K562 (cell line): ENCODE results near the gene PLAAT3. TPM values are rescaled to one million over a fixed set of nuclear protein-coding genes. Genes with fewer than 3 reads are reported as not detected.

Experiments
- ATAC-seq: fragments of 200-7000 bp; cut with Tn5 transposase; 3 replicates; pipeline ENCODE4 v1.9.1; 2020; ENCODE audit warnings: moderate library complexity
- BruUV-seq: library from RNA; stranded (reverse); fragments of 400-500 nt; replicated peaks from 2 replicates; lab custom pipeline; 2021; lab: Mats Ljungman, UMichigan
- CTCF ChIA-PET: fragments of 300-600 bp; formaldehyde crosslinking; extraction: SDS; loops from one replicate; lab custom pipeline; 2021; ENCODE audit warnings: low intra/inter-chr PET ratio; lab: Yijun Ruan, JAX
- POLR2A ChIA-PET: fragments of 300-600, 350-650 bp; sonication (Branson Sonifier 250); formaldehyde crosslinking; extraction: SDS; loops from one replicate; lab custom pipeline; 2021; ENCODE audit warnings: antibody characterized with exemption, inconsistent platforms; lab: Yijun Ruan, JAX
- DNase-seq, 4 experiments: peaks; one replicate each; pipeline versions ENCODE4 v3.0.0 to v3.0.0-alpha.2; 2011 to 2018; ENCODE audit warnings: low spot score in 3 of 4, mixed read lengths in 3 of 4; ENCODE audit errors: extremely low read depth in 1 of 4
- FAIRE-seq: peaks from 2 replicates; lab custom pipeline; 2011; peaks lifted over from hg19 to GRCh38; lab: Jason Lieb, UNC
- H2AFZ ChIP-seq: 2 replicates; pipeline ENCODE4 v1.6.0; 2011; ENCODE audit warnings: low read depth, low read length, control low read depth, inconsistent platforms
- H3K27ac ChIP-seq: fragments of 200-600 bp; 3 replicates; pipeline ENCODE4 v1.8.0; 2011; ENCODE audit warnings: low read depth, mild to moderate bottlenecking, control low read depth, inconsistent platforms, low read length, moderate library complexity, mixed read lengths; ENCODE audit errors: extremely low read depth
- H3K27me3 ChIP-seq, 2 experiments: fragments of 300-600 bp in 1 of 2; 2 replicates in 1 of 2; 3 replicates in 1 of 2; pipeline versions ENCODE4 v1.6.0 to v1.8.0; 2011; ENCODE audit warnings: inconsistent platforms in 2 of 2, low read length in 2 of 2, mild to moderate bottlenecking in 1 of 2, mixed read lengths in 1 of 2, moderate library complexity in 1 of 2; ENCODE audit not compliant: control insufficient read depth in 2 of 2, insufficient read depth in 2 of 2
- H3K36me3 ChIP-seq: fragments of 300-600 bp; 3 replicates; pipeline ENCODE4 v1.8.0; 2011; ENCODE audit warnings: mild to moderate bottlenecking, low read length, inconsistent platforms; ENCODE audit not compliant: control insufficient read depth, insufficient read depth
- H3K4me1 ChIP-seq, 2 experiments: fragments of 200-600 bp in 1 of 2; replicated peaks in 1 of 2; 2 replicates in 1 of 2; 3 replicates in 1 of 2; pipeline versions ENCODE4 v1.5.1 to v1.8.0; 2011; ENCODE audit warnings: inconsistent platforms in 2 of 2, low read length in 2 of 2, mild to moderate bottlenecking in 1 of 2, mixed read lengths in 1 of 2, moderate library complexity in 1 of 2; ENCODE audit not compliant: control insufficient read depth in 2 of 2, insufficient read depth in 2 of 2
- H3K4me2 ChIP-seq: 2 replicates; pipeline ENCODE4 v1.6.1; 2011; ENCODE audit warnings: low read length, control low read depth, inconsistent platforms, mixed read lengths; ENCODE audit not compliant: insufficient read depth
- H3K4me3 ChIP-seq: fragments of 200-600 bp; sonication (generic), shearing (Covaris generic); 2 replicates; pipeline ENCODE4 v1.5.1; 2016; ENCODE audit warnings: control low read depth, inconsistent platforms
- H3K79me2 ChIP-seq: fragments of 200-600 bp; 3 replicates; pipeline ENCODE4 v1.8.0; 2011; ENCODE audit warnings: low read length, inconsistent platforms; ENCODE audit not compliant: control insufficient read depth, insufficient read depth
- H3K9ac ChIP-seq, 2 experiments: 2 replicates each; pipeline versions ENCODE4 v1.6.0 to v1.6.1; 2011; ENCODE audit warnings: low read depth in 2 of 2, low read length in 2 of 2, control low read depth in 1 of 2, inconsistent platforms in 1 of 2, mild to moderate bottlenecking in 1 of 2, mixed read lengths in 1 of 2; ENCODE audit not compliant: insufficient read depth in 1 of 2
- H3K9me1 ChIP-seq: one replicate; pipeline ENCODE4 v1.6.0; 2011; ENCODE audit warnings: inconsistent platforms, mild to moderate bottlenecking, low read length, moderate library complexity; ENCODE audit not compliant: control insufficient read depth, insufficient read depth
- H3K9me3 ChIP-seq: replicated peaks from 2 replicates; pipeline ENCODE4 v1.5.1; 2011; ENCODE audit warnings: low read depth, low read length, inconsistent platforms; ENCODE audit not compliant: control insufficient read depth, insufficient read depth
- H4K20me1 ChIP-seq: replicated peaks from 2 replicates; pipeline ENCODE4 v1.6.1; 2011; ENCODE audit warnings: low read length, inconsistent platforms, mixed read lengths; ENCODE audit not compliant: control insufficient read depth, insufficient read depth
- COPS2 ChIP-seq: fragments of 450-650 bp; conservative IDR thresholded peaks from 2 replicates; pipeline ENCODE4 v1.6.1; 2016; ENCODE audit warnings: mild to moderate bottlenecking, moderate library complexity
- CTBP1 ChIP-seq: fragments of 450-650 bp; IDR thresholded peaks from 2 replicates; pipeline ENCODE4 v1.6.1; 2016; ENCODE audit warnings: borderline replicate concordance
- FOXA3 ChIP-seq, 2 experiments: fragments of 450-650 bp in 1 of 2; sonication (generic) in 1 of 2; formaldehyde crosslinking; IDR thresholded peaks in 1 of 2; conservative IDR thresholded peaks in 1 of 2; 2 replicates each; pipeline versions ENCODE4 v1.4.0 to v1.8.0; 2020 to 2022; ENCODE audit warnings: mild to moderate bottlenecking in 2 of 2, missing genetic modification reagents in 1 of 2
- GABPA ChIP-seq: fragments of 200-800 bp; sonication (Bioruptor generic); conservative IDR thresholded peaks from 2 replicates; pipeline ENCODE4 v1.6.1; 2016; ENCODE audit warnings: low read depth, missing genetic modification characterization, missing compliant biosample characterization
- HDAC1 ChIP-seq, 2 experiments: fragments of 450-650 bp; IDR thresholded peaks; 2 replicates each; pipeline ENCODE4 v1.6.1; 2016 to 2017; ENCODE audit warnings: inconsistent platforms in 1 of 2, mild to moderate bottlenecking in 1 of 2, moderate library complexity in 1 of 2
- HSF4 ChIP-seq: fragments of 250-450 bp; sonication (Bioruptor Pico); IDR thresholded peaks from 2 replicates; pipeline ENCODE4 v2.1.2; 2022; ENCODE audit warnings: mild to moderate bottlenecking, moderate library complexity, borderline replicate concordance
- MAFK ChIP-seq: IDR thresholded peaks from 2 replicates; pipeline ENCODE4 v1.6.1; 2011; ENCODE audit warnings: low read length, improper control_type of control experiment
- NR2C2 ChIP-seq, 2 experiments: fragments of 200-800 bp in 1 of 2; sonication (Bioruptor generic) in 1 of 2; sonication (generic) in 1 of 2; formaldehyde crosslinking in 1 of 2; IDR thresholded peaks; 2 replicates each; pipeline versions ENCODE4 v1.6.1 to v1.8.0; 2016 to 2022; ENCODE audit warnings: mild to moderate bottlenecking in 1 of 2, missing compliant biosample characterization in 1 of 2, missing genetic modification characterization in 1 of 2, missing genetic modification reagents in 1 of 2
- RAD21 ChIP-seq, 2 experiments: fragments of 250-450 bp in 1 of 2; fragments of 450-650 bp in 1 of 2; sonication (Bioruptor Pico) in 1 of 2; formaldehyde crosslinking in 1 of 2; IDR thresholded peaks in 1 of 2; conservative IDR thresholded peaks in 1 of 2; 2 replicates each; pipeline versions ENCODE4 v1.4.0 to v1.8.0; 2020 to 2022; ENCODE audit warnings: mild to moderate bottlenecking in 2 of 2, moderate library complexity in 1 of 2
- RBBP5 ChIP-seq: fragments of 200-600 bp; sonication (generic); IDR thresholded peaks from 2 replicates; pipeline ENCODE4 v1.6.1; 2012; ENCODE audit warnings: borderline replicate concordance, mild to moderate bottlenecking, low read length, control low read depth, inconsistent platforms; ENCODE audit not compliant: insufficient read depth, poor library complexity, severe bottlenecking
- ZNF445 ChIP-seq: fragments of 250-450 bp; sonication (Bioruptor Pico); IDR thresholded peaks from 2 replicates; pipeline ENCODE4 v1.4.0; 2020; ENCODE audit warnings: low read depth, mild to moderate bottlenecking, moderate library complexity
- WGBS: fragments of 100-300 bp; shearing (Covaris generic); methylation state at CpG from one replicate; pipeline ENCODE4 v1.1.6; 2016; ENCODE audit warnings: low coverage, mixed read lengths; ENCODE audit not compliant: insufficient coverage; ENCODE audit errors: missing lambda C conversion rate; 5-methylcytosine and 5-hydroxymethylcytosine counted together
- in situ Hi-C: fragments of 300-500 bp; cut with MboI; formaldehyde crosslinking; loops from 4 replicates; pipeline ENCODE4 v1.15.0; 2018; ENCODE audit warnings: inconsistent platforms, mixed read lengths
- intact Hi-C: fragments of 100-400 bp; cut with micrococcal nuclease; formaldehyde crosslinking; loops from 2 replicates; pipeline ENCODE4 v1.14.2; 2022
- polyA plus RNA-seq, 8 experiments: library from polyadenylated mRNA; depleted of rRNA in 4 of 8; stranded (reverse) in 5 of 8; unstranded in 3 of 8; fragments of >200 nt; fragmentation: Nextera tagmentation in 2 of 8; fragmentation: Illumina TruSeq in 1 of 8; extraction: Ambion mirVana in 2 of 8; extraction: Trizol in 1 of 8; gene quantifications; 2 replicates each; pipeline versions ENCODE4 v1.2.1 to v1.2.3, GENCODE V29; 2011 to 2014; ENCODE audit warnings: inconsistent platforms in 1 of 8, missing spikeins in 1 of 8
- total RNA-seq, 7 experiments: library from RNA; depleted of rRNA in 6 of 7; stranded (reverse); fragments of >200 nt in 6 of 7; fragmentation: Illumina TruSeq in 2 of 7; extraction: Trizol in 2 of 7; gene quantifications; 2 replicates each; pipeline versions ENCODE4 v1.2.1 to v1.2.3, GENCODE V29; 2011 to 2021; ENCODE audit warnings: low replicate concordance in 1 of 7

PLAAT3 gene
- total and polyA plus RNA-seq, 9 of the 15 experiments (the other 6 are each of a cell fraction or from before 2014, with no cell fraction given) = 0.80 to 2.7 (median 1.4) TPM

- Histone ChIP-seq H3K9me3 (no peaks in the 10 kb centered on the region), H3K9ac (peak overlapping the region in 1 of 2 experiments; percentile 80; a peak in 1 of 4 replicates), H3K27me3 (no peaks in the 10 kb centered on the region), H3K4me2 (peak overlapping the region; percentile 61; the same call in 1 of the 2 replicates), H3K27ac (no peak overlapping the region; the same call in 2 of the 3 replicates), H3K4me1 (peaks cover 27 to 48% of the 10 kb centered on the region in 2 experiments), H3K4me3 (no peak overlapping the region), H3K9me1 (no peaks in the 10 kb centered on the region), H3K36me3 (no peaks in the 10 kb centered on the region), H2AFZ (peak overlapping the region; percentile 83), H3K79me2 (no peaks in the 10 kb centered on the region), H4K20me1 (no peaks in the 10 kb centered on the region)
- in situ Hi-C loops (no loop called here), intact Hi-C loops (no loop called here)
- DNase-seq = peak in 1 of 4 experiments; percentile 7
- TF ChIP-seq HDAC1 (IDR thresholded peaks at IDR 0.05) = no peak
- peak; percentile 20 for ATAC-seq
- BruUV-seq = no TSS peak
- POLR2A ChIA-PET = interaction anchor here (0.7 to 1.3 kb wide), 4 partner anchors 9 to 128 kb away, joined by 3 to 7 read pairs (median 3); no protein-coding TSS in a partner anchor
- CTCF ChIA-PET = no interaction called here
- 42% methylated on average over 7 of the region's 8 CpGs for WGBS
- no peak for FAIRE-seq
Observed at GRCh38 chr11:63537293-63538101, 76.7 kb downstream of the PLAAT3 start.

GRCh38 chr11:63536669-63537292, 77.5 kb downstream of the PLAAT3 start, which contains the start of gene PLAAT4:
Gene PLAAT4, plus strand, starts transcription at chr11:63536808. Its CDS starts 61 bp downstream, at chr11:63536869.
- WGBS = 55% methylated on average over 10 of the region's 10 CpGs
- Histone ChIP-seq H3K9me1 (no peaks in the 10 kb centered on the region), H2AFZ (peak within 1 kb of the TSS; percentile 83), H3K27me3 (no peaks in the 10 kb centered on the region), H3K4me2 (peak within 1 kb of the TSS; percentile 61), H4K20me1 (no peaks in the 10 kb centered on the region), H3K4me3 (no peak within 1 kb of the TSS), H3K4me1 (peaks cover 27 to 54% of the 10 kb centered on the region in 2 experiments), H3K9ac (peak within 1 kb of the TSS; percentile 40 to 80; a peak in 3 of 4 replicates), H3K27ac (peak within 1 kb of the TSS; percentile 23; the same call in 1 of the 3 replicates), H3K79me2 (no peaks in the 10 kb centered on the region), H3K36me3 (no peaks in the 10 kb centered on the region), H3K9me3 (no peaks in the 10 kb centered on the region)
- intact Hi-C loops (no loop called here), in situ Hi-C loops (no loop called here)
- POLR2A ChIA-PET = interaction anchor here (0.5 to 1.3 kb wide), 5 partner anchors 10 to 295 kb away, joined by 3 to 7 read pairs (median 3); no protein-coding TSS in a partner anchor
- no TSS peak for BruUV-seq
- ATAC-seq (peak; percentile 55), DNase-seq (peak in 2 of 4 experiments; percentile 35 to 45), FAIRE-seq (peak; percentile 65)
- CTCF ChIA-PET = no interaction called here
- TF ChIP-seq ZNF445 (CRISPR knock-in tag) (no peak), COPS2 (no peak), CTBP1 (peak; percentile 27; the same call in 1 of the 2 replicates), FOXA3 (CRISPR knock-in tag; conservative IDR thresholded peaks at IDR 0.05 in 1 of 2, IDR thresholded peaks at IDR 0.05 in 1 of 2) (no peak), HSF4 (CRISPR knock-in tag) (no peak), RBBP5 (no peak), MAFK (0 out of 2 replicates have a peak, but pooled peaks have one; percentile 5), RAD21 (CRISPR knock-in tag; conservative IDR thresholded peaks at IDR 0.05 in 1 of 2, IDR thresholded peaks at IDR 0.05 in 1 of 2) (peak in 1 of 2 experiments; percentile 19; a peak in 1 of 4 replicates), NR2C2 (CRISPR knock-in tag; IDR thresholded peaks at IDR 0.05) (no peak), NR2C2 (tag; IDR thresholded peaks at IDR 0.05) (no peak), GABPA (tag) (no peak)
